SU-DHL-6 (cell line): Measurements from ENCODE around the gene RAPGEF6.

Source experiments
- CTCF ChIP-seq: fragments of 200-600 bp; sonication (generic); IDR thresholded peaks from one replicate; pipeline ENCODE4 v1.5.1; 2017; ENCODE audit warnings: antibody characterized with exemption, mild to moderate bottlenecking, low read length, moderate library complexity; ENCODE audit not compliant: insufficient read depth, poor library complexity, severe bottlenecking
- EZH2phosphoT487 ChIP-seq: fragments of 200-600 bp; sonication (generic), shearing (Covaris generic); conservative IDR thresholded peaks from 2 replicates; pipeline ENCODE4 v1.6.1; 2018; ENCODE audit warnings: mild to moderate bottlenecking, antibody characterized with exemption, low read length, moderate library complexity, mixed read lengths

GRCh38 chr5:131595088-131596033 lies 39.7 kb downstream of the RAPGEF6 start:
- no peak for TF ChIP-seq CTCF
- no peak for TF ChIP-seq EZH2phosphoT487
